Mesothelial cell of epicardium (in vitro differentiated cells): ENCODE measurements around the gene ZNF616. TPM values are rescaled to one million over a fixed set of nuclear protein-coding genes. Genes with fewer than 3 reads are reported as not detected.

Experiments
- DNase-seq, 2 experiments: peaks; one replicate each; pipeline ENCODE4 v3.0.0; 2021; ENCODE audit warnings: low spot score in 2 of 2; ENCODE audit not compliant: unreplicated experiment in 2 of 2
- H3K27ac Mint-ChIP-seq: 2 replicates; pipeline ENCODE4 v1.8.0; 2021; ENCODE audit warnings: mixed read lengths
- H3K27me3 Mint-ChIP-seq: 2 replicates; pipeline ENCODE4 v1.8.0; 2021; ENCODE audit warnings: low read depth, mixed read lengths
- H3K36me3 Mint-ChIP-seq: 2 replicates; pipeline ENCODE4 v1.8.0; 2021; ENCODE audit warnings: mixed read lengths
- H3K4me1 Mint-ChIP-seq: 2 replicates; pipeline ENCODE4 v1.8.0; 2021; ENCODE audit warnings: mixed read lengths
- H3K4me3 Mint-ChIP-seq: 2 replicates; pipeline ENCODE4 v1.8.0; 2021; ENCODE audit warnings: mild to moderate bottlenecking, moderate library complexity, mixed read lengths
- H3K9me3 Mint-ChIP-seq: 2 replicates; pipeline ENCODE4 v1.8.0; 2021; ENCODE audit warnings: mixed read lengths
- total RNA-seq: library from RNA; stranded (reverse); gene quantifications from 3 replicates; pipeline ENCODE4 v1.2.1, GENCODE V29; 2021
- TF ChIP-seq, protein P1 (sequence below): fragments of 200-600 bp; sonication (generic); IDR thresholded peaks from one replicate; pipeline ENCODE4 v1.5.0; 2021; ENCODE audit warnings: antibody characterized with exemption; ENCODE audit not compliant: unreplicated experiment

ZNF616 gene
- total RNA-seq, 1 donor from 2014 or later, result 21.7 TPM

GRCh38 chr19:52142001-52142595 is 2.4 kb upstream of the ZNF616 start:
- Mint-ChIP-seq H3K4me3 (no peak overlapping the region), H3K27ac (peak overlapping the region; percentile 67)

GRCh38 chr19:52141203-52141602 is 1.5 kb upstream of the ZNF616 start:
- H3K36me3 Mint-ChIP-seq, result peaks cover 26% of the 10 kb centered on the region
- H3K4me3 Mint-ChIP-seq, result no peak overlapping the region
- H3K4me1 Mint-ChIP-seq, result peaks cover 31% of the 10 kb centered on the region
- TF ChIP-seq, protein P1, sequence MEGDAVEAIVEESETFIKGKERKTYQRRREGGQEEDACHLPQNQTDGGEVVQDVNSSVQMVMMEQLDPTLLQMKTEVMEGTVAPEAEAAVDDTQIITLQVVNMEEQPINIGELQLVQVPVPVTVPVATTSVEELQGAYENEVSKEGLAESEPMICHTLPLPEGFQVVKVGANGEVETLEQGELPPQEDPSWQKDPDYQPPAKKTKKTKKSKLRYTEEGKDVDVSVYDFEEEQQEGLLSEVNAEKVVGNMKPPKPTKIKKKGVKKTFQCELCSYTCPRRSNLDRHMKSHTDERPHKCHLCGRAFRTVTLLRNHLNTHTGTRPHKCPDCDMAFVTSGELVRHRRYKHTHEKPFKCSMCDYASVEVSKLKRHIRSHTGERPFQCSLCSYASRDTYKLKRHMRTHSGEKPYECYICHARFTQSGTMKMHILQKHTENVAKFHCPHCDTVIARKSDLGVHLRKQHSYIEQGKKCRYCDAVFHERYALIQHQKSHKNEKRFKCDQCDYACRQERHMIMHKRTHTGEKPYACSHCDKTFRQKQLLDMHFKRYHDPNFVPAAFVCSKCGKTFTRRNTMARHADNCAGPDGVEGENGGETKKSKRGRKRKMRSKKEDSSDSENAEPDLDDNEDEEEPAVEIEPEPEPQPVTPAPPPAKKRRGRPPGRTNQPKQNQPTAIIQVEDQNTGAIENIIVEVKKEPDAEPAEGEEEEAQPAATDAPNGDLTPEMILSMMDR, result no peak
- H3K27ac Mint-ChIP-seq, result no peak overlapping the region
- H3K27me3 Mint-ChIP-seq, result no peaks in the 10 kb centered on the region
- H3K9me3 Mint-ChIP-seq, result peaks cover 24% of the 10 kb centered on the region
- no peak for DNase-seq

More at GRCh38 chr19:52142001-52142595, 2.4 kb upstream of the ZNF616 start:
- Mint-ChIP-seq H3K36me3 (peaks cover 26% of the 10 kb centered on the region), H3K9me3 (peaks cover 27% of the 10 kb centered on the region), H3K27me3 (no peaks in the 10 kb centered on the region), H3K4me1 (peaks cover 31% of the 10 kb centered on the region)
- no peak for DNase-seq
- TF ChIP-seq, protein P1, result no peak

DNA sequence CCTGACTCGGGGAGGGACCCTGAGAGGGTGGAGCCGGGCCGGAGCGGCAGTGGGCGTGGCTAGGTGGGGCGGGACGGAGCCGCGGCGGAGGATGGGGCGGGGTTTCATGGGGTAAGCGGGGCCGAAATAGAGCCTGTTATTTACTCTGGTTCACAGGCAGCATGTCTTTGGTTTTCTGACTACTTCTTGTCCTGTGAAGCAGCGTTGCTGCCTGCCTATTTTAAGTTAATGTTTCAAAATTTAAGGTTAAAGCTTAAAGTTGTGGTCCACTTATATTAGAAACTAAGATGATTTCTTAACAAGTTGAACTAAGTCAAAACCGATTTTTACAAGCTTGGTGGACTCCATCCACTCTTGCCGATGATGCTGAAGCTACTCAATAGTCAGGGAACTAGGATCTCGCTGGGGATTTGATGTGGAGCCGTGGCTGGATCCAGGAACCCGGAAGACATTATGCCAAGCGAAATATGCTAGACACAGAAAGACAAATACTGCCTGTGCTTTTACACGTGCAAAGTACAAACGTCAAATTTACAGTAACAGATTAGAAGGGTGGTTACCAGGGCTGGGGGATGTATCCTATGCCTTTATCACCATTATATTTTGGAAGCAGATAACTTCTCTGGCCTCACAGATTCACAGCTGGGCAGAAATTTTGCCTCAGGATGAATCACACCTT is 433 bp upstream of the ZNF616 start:
- Mint-ChIP-seq H3K4me3 (peak overlapping the region; percentile 96), H3K27ac (peak overlapping the region; percentile 99), H3K36me3 (peaks cover 31% of the 10 kb centered on the region), H3K4me1 (peaks cover 31% of the 10 kb centered on the region), H3K9me3 (peaks cover 27% of the 10 kb centered on the region), H3K27me3 (no peaks in the 10 kb centered on the region)
- TF ChIP-seq, protein P1, result no peak
- peak in 1 of 2 experiments; percentile 97 for DNase-seq

DNA sequence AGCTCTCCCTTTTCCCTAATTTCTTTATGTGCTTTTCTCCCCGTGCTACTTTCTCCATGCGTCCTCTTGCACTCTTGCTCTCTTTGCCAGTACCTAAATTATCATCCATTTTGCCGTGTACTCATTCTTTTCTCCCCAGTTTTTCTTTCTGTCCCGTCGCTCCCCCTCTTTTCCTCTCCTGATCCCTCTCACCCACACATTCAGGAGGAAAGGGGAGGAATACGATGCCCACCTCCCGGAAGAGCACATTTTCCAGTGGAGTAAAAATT is 821 bp downstream of the ZNF616 start:
- Mint-ChIP-seq H3K27me3 (no peaks in the 10 kb centered on the region), H3K36me3 (peaks cover 44% of the 10 kb centered on the region), H3K4me3 (peak overlapping the region; percentile 96), H3K4me1 (peaks cover 31% of the 10 kb centered on the region), H3K27ac (peak overlapping the region; percentile 99), H3K9me3 (peaks cover 33% of the 10 kb centered on the region)
- TF ChIP-seq, protein P1, result no peak
- DNase-seq, result no peak

DNA sequence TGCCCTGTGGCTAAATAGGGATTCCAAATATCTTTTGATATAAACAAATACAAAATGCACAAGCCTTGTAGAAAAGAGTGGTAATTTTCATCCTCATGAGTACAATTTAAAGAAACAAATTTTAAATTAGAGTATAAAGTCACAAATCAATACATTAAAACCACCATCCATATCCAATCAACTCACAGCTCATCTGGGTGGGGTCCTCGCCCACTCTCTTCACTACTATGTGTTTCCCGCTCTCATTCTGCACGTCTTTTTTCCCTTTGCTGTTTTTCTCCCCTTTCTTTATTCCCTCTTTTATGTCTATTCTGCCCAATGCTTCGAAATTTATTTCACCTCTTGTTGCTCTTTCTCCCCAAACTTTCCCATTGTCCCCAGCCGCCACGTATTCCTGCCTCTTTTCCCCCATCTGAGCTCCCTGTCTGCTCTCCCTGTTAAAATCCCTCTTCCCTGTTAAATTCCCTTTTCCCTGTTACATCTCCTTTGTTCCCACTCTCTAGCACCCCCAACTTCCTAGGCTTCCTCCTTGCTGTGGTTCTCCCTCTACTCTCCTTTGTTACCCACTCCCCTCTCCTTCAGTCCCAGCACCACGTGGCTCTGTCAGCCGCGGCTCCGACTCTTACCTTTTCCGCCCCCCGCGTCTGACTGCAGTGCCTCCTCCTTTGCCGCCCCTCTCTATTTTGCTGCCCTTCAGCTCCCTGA is 1.3 kb downstream of the ZNF616 start:
- H3K4me1 Mint-ChIP-seq, result peaks cover 31% of the 10 kb centered on the region
- H3K36me3 Mint-ChIP-seq, result peaks cover 47% of the 10 kb centered on the region
- H3K4me3 Mint-ChIP-seq, result peak overlapping the region; percentile 96
- H3K9me3 Mint-ChIP-seq, result peaks cover 36% of the 10 kb centered on the region
- H3K27ac Mint-ChIP-seq, result peak overlapping the region; percentile 99
- TF ChIP-seq, protein P1, result no peak
- H3K27me3 Mint-ChIP-seq, result no peaks in the 10 kb centered on the region
- DNase-seq, result peak; percentile 31 to 59
